IPS-20b (cell line): ENCODE measurements around the gene FN3KRP.

ENCODE experiments used
- H3K27ac ChIP-seq: one replicate; pipeline ENCODE4 v1.5.1; 2013; ENCODE audit warnings: low read length
- H3K27me3 ChIP-seq: 2 replicates; pipeline ENCODE4 v1.6.1; 2013; ENCODE audit warnings: mild to moderate bottlenecking, low read length, inconsistent platforms; ENCODE audit not compliant: insufficient read depth
- H3K36me3 ChIP-seq: 2 replicates; pipeline ENCODE4 v1.6.1; 2013; ENCODE audit warnings: low read depth, mild to moderate bottlenecking, inconsistent platforms, low read length, moderate library complexity; ENCODE audit not compliant: insufficient read depth
- H3K4me1 ChIP-seq: 2 replicates; pipeline ENCODE4 v1.6.1; 2013; ENCODE audit warnings: mild to moderate bottlenecking, control low read depth, inconsistent platforms, low read length, moderate library complexity; ENCODE audit not compliant: insufficient read depth
- H3K4me3 ChIP-seq: 2 replicates; pipeline ENCODE4 v1.5.1; 2013; ENCODE audit warnings: mild to moderate bottlenecking, low read length, inconsistent platforms
- H3K9ac ChIP-seq: 2 replicates; pipeline ENCODE4 v1.6.1; 2013; ENCODE audit warnings: low read depth, mild to moderate bottlenecking, inconsistent platforms, low read length, moderate library complexity
- H3K9me3 ChIP-seq: 2 replicates; pipeline ENCODE4 v1.6.1; 2013; ENCODE audit warnings: mild to moderate bottlenecking, low read depth, low read length, inconsistent platforms; ENCODE audit not compliant: insufficient read depth

The FN3KRP gene

DNA sequence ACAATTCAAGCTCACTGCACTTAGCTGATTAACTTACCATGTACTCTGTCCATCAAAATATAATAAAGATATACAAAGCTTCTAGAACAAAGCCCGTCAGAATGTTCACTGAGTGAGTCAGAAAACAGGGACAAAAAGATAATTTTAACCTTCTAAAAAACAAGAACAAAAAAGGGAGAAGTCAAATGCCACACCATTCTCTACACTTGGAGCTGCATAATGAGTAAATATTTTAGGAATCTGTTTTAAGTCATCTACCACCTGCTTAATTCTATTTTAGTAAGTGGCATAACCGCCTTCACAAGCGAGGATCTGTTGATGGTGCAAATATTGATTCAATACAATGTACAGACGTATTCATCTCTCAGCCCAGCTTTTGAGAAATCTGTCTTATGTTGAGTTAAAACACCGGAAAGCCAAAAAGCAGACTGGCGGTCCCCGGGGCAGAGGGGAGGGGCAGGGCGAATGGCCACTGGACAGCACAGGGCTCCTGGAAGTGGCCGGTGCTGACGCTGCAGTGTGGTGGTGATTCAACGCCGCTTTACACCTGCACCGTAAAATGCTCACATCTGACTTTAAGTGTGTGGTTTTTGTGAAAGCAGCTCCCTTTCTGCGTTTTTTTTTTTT lies 38.1 kb upstream of the FN3KRP start:
- H3K27ac ChIP-seq = no peak overlapping the region
- peaks cover 11% of the 10 kb centered on the region; the same call in 1 of the 2 replicates for H3K9me3 ChIP-seq
- no peak overlapping the region for H3K9ac ChIP-seq

DNA sequence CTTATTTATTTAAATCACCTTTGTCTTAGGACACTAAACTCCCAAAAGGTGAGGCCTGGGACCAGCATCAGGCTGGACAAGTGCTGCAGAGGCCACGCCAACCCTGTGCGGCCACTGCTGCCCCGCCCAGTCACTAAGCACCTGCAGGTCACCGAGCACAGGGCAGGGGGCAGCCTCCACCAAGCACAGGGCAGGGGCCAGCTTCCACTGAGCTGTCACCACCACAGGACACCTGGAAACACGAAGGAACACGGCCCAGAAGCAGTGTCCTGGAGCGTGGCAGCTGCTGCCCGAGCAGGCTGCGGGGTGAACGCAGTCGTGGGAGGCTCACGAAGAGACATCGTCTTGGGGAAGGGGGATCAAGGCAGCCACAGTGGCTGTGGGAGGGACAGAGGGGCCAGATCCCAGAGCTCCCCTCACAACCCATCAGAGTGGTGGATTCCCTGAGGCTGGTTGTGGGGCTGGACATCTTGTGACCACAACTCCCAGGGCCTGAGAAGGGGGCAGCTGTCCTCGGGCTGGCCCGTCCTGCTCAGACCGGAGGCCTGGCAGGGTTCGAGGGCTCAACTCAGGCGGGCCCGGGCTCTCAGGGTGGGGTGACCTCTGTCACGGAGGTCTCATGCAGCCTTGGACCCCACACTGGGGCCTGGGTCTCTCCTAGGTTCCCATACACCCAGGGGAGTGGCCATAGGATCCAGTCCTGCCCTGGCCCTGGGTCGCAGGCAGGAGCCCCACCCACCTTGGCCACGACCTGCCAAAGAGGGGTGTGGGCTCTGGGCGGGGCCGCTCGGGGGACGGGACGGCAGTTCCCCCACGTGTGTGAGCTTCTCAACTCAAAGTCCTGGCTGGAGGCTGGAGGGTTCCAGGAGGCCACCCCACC lies 36.7 kb upstream of the FN3KRP start:
- Histone ChIP-seq H3K36me3 (no peaks in the 10 kb centered on the region), H3K4me3 (no peak overlapping the region), H3K4me1 (no peaks in the 10 kb centered on the region), H3K9ac (no peak overlapping the region), H3K27ac (no peak overlapping the region), H3K9me3 (peaks cover 11% of the 10 kb centered on the region; the same call in 1 of the 2 replicates), H3K27me3 (no peaks in the 10 kb centered on the region)

More for the DNA sequence above, 38.1 kb upstream of the FN3KRP start:
- no peaks in the 10 kb centered on the region for H3K4me1 ChIP-seq
- H3K36me3 ChIP-seq = no peaks in the 10 kb centered on the region
- no peaks in the 10 kb centered on the region for H3K27me3 ChIP-seq
- H3K4me3 ChIP-seq = no peak overlapping the region

GRCh38 chr17:82681547-82681946 lies 35.0 kb upstream of the FN3KRP start:
- Histone ChIP-seq H3K27me3 (no peaks in the 10 kb centered on the region), H3K36me3 (no peaks in the 10 kb centered on the region), H3K9me3 (peaks cover 11% of the 10 kb centered on the region; the same call in 1 of the 2 replicates), H3K4me1 (no peaks in the 10 kb centered on the region), H3K4me3 (no peak overlapping the region), H3K27ac (no peak overlapping the region), H3K9ac (no peak overlapping the region)

- Histone ChIP-seq H3K27me3 (no peaks in the 10 kb centered on the region), H3K27ac (no peak overlapping the region), H3K36me3 (no peaks in the 10 kb centered on the region), H3K9ac (no peak overlapping the region), H3K4me1 (no peaks in the 10 kb centered on the region), H3K9me3 (peaks cover 11% of the 10 kb centered on the region; the same call in 1 of the 2 replicates), H3K4me3 (no peak overlapping the region)
These were observed 33.0 kb upstream of the FN3KRP start for GRCh38 chr17:82683534-82683933.

DNA sequence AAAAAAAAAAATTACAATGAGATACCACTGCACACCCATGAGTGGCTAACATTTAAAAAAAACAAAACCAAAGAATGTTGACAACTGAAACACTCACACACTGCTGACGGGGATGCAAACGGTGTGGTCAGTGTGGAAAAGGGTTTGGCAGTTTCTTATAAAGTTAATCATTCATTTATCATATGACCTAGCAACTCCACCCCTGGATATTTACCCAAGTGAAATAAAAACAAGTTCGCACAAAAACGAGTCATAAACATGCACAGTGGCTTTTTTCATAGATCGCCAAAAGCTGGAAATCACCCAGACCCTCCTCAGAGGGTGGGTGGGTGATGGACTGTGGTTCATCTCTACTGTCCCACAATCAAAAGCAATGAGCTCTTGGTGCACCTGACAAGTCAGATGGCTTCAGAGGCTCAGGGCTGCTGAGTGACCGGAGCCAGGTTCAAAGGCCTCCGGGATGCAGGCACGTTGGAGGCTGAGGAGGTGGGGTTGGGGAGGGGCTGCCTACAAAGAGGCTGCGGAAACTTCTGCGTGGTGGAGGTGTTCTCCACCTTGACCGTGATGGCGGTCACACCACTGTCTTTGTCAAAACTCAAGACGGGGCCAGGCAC lies 32.2 kb upstream of the FN3KRP start:
- no peak overlapping the region for H3K9ac ChIP-seq
- H3K27me3 ChIP-seq = no peaks in the 10 kb centered on the region
- peaks cover 11% of the 10 kb centered on the region; the same call in 1 of the 2 replicates for H3K9me3 ChIP-seq
- H3K27ac ChIP-seq = no peak overlapping the region
- H3K4me3 ChIP-seq = no peak overlapping the region
- no peaks in the 10 kb centered on the region for H3K4me1 ChIP-seq
- no peaks in the 10 kb centered on the region for H3K36me3 ChIP-seq

DNA sequence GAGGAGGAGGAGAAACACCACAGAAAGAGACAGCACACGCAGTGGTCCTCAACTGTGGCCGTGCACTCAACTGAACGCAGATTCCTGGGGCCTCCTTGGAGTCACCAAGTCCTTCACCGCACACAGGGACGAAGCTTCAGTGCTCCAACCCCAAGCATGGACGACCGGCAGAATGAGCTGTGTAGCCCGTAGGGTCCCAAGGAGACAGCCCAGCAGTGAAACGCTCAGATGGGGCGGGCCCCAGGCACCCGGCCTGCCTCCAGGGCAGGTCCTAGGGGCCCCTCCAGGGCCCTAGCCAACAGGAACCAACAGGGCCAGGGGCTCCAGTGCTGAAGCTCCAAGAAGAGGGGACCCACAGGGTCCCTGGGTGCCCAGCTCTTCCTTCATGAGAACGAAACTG lies 31.2 kb upstream of the FN3KRP start:
- H3K4me1 ChIP-seq = no peaks in the 10 kb centered on the region
- H3K27me3 ChIP-seq = no peaks in the 10 kb centered on the region
- H3K9me3 ChIP-seq = peaks cover 11% of the 10 kb centered on the region; the same call in 1 of the 2 replicates
- H3K4me3 ChIP-seq = no peak overlapping the region
- H3K36me3 ChIP-seq = no peaks in the 10 kb centered on the region
- H3K27ac ChIP-seq = no peak overlapping the region
- no peak overlapping the region for H3K9ac ChIP-seq

DNA sequence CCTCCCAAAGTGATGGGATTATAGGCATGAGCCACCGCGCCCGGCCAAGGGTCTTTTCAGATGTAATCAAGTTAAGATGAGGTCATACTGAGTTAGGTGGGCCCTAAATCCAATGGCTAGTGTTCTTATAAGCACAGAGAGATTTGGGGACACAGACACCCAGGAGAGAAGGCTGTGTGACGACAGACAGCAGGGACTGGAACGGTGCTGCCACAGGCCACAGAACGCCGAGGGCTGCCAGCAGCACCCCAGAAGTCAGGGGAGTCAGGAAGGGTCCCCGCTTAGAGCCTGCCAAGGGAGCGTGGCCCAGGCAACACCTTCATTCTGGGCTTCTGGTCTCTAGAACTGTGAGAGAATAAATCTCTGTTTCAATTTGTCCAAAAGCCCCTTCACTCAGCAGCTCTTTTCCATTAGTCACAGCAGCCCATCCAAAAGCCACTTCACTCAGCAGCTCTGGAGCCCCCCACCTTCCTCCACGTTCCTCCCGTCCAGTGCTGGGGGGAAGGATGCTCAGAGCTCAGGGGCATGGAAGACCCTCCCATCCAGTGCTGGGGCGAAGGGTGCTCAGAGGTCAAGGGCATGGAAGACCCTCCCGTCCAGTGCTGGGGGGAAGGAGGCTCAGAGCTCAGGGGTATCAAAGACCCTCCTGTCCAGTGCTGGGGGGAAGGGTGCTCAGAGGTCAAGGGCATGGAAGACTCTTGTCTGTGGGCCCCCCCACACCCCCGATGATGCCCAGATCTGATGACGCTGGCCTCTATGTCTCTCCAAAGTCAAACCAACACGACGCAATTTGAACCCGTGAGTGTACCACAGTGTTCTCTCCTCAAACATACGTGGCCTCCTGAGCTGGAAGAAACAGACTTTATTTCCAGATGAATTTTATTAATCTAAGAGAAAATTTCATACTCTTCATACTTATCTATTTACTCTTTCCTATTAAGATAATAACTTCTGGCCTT lies 29.9 kb upstream of the FN3KRP start:
- Histone ChIP-seq H3K4me1 (no peaks in the 10 kb centered on the region), H3K9me3 (peaks cover 6% of the 10 kb centered on the region; the same call in 1 of the 2 replicates), H3K27me3 (no peaks in the 10 kb centered on the region), H3K36me3 (no peaks in the 10 kb centered on the region), H3K27ac (no peak overlapping the region), H3K9ac (no peak overlapping the region), H3K4me3 (no peak overlapping the region)

DNA sequence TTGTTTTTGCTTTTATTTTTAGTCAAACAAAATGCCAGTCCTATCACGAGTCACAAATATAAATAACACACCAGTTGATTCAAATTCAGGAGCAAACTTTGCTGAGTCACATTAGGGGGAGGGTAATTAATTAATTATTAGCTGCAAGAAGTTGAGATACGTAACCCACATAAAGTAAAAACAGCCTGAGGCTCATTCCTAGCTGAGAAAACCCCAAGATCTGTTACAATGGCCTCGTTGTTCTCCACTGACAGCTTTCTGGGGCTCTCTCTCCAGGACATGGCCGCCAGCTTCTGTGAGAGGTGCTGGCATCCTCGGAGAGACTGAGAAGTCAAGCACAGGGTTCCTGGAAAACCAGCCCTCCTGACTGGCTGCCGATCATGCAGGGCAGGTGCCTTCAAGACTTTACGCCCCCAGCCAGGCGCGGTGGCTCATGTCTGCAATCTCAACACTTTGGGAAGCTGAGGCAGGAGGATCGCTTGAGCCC lies 29.1 kb upstream of the FN3KRP start:
- Histone ChIP-seq H3K27ac (no peak overlapping the region), H3K36me3 (no peaks in the 10 kb centered on the region), H3K4me1 (no peaks in the 10 kb centered on the region), H3K27me3 (no peaks in the 10 kb centered on the region), H3K9me3 (no peaks in the 10 kb centered on the region), H3K9ac (no peak overlapping the region), H3K4me3 (no peak overlapping the region)

DNA sequence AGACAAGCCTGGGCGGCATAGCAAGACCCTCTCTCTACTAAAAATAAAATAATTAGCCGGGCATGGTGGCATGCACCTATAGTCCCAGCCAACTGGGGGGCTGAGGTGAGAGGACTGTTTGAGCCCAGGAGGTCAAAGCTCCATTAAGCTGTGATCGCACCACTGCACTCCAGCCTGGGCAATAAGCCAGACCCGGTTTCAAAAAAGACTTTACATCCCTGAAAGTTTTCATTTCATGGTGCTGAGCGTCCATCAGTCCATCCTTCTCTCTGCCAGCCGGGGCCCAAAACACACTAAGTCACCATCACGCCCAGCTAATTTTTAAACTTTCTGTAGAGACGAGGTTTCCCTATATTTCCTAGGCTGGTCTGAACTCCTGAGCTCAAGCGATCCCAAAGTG lies 28.6 kb upstream of the FN3KRP start:
- Histone ChIP-seq H3K4me1 (no peaks in the 10 kb centered on the region), H3K27ac (no peak overlapping the region), H3K36me3 (no peaks in the 10 kb centered on the region), H3K4me3 (no peak overlapping the region), H3K27me3 (no peaks in the 10 kb centered on the region), H3K9ac (no peak overlapping the region), H3K9me3 (no peaks in the 10 kb centered on the region)

- Histone ChIP-seq H3K4me1 (no peaks in the 10 kb centered on the region), H3K9ac (no peak overlapping the region), H3K27me3 (no peaks in the 10 kb centered on the region), H3K4me3 (no peak overlapping the region), H3K27ac (no peak overlapping the region), H3K36me3 (no peaks in the 10 kb centered on the region), H3K9me3 (no peaks in the 10 kb centered on the region)
These were observed 27.4 kb upstream of the FN3KRP start for GRCh38 chr17:82689077-82689476.
